GM12891 (cell line): ENCODE measurements around the gene DHRS3.

ENCODE experiments used
- DNase-seq: peaks from one replicate; pipeline ENCODE4 v3.0.0; 2011; ENCODE audit warnings: low spot score; ENCODE audit not compliant: insufficient read length
- FAIRE-seq: peaks from 2 replicates; lab custom pipeline; 2011; peaks lifted over from hg19 to GRCh38; lab: Jason Lieb, UNC
- PAX5 ChIP-seq: IDR thresholded peaks from 2 replicates; pipeline ENCODE4 v1.6.1; 2011; ENCODE audit warnings: low read length, moderate library complexity, mild to moderate bottlenecking; ENCODE audit not compliant: insufficient read depth, severe bottlenecking
- POLR2A ChIP-seq: IDR thresholded peaks from 2 replicates; pipeline ENCODE4 v1.6.1; 2011; ENCODE audit warnings: low read depth, low read length, control low read depth
- POLR2AphosphoS5 ChIP-seq: IDR thresholded peaks from 2 replicates; pipeline ENCODE4 v1.6.1; 2011; ENCODE audit warnings: low read depth, low read length, control low read depth
- POU2F2 ChIP-seq: IDR thresholded peaks from 2 replicates; pipeline ENCODE4 v1.6.1; 2011; ENCODE audit warnings: low read depth, mild to moderate bottlenecking, control low read depth, low read length, moderate library complexity
- SPI1 ChIP-seq: IDR thresholded peaks from 2 replicates; pipeline ENCODE4 v1.6.1; 2011; ENCODE audit warnings: low read depth, low read length, control low read depth
- TAF1 ChIP-seq: IDR thresholded peaks from 2 replicates; pipeline ENCODE4 v1.6.1; 2011; ENCODE audit warnings: low read depth, low read length, control low read depth

The DHRS3 gene

GRCh38 chr1:12578860-12579422 lies 39.1 kb downstream of the DHRS3 start:
- no peak for FAIRE-seq
- TF ChIP-seq POLR2AphosphoS5 = no peak
- TF ChIP-seq PAX5 = no peak
- TF ChIP-seq SPI1 = no peak
- no peak for TF ChIP-seq POLR2A
- TF ChIP-seq TAF1 = no peak
- no peak for TF ChIP-seq POU2F2
- no peak for DNase-seq

- no peak for TF ChIP-seq TAF1
- no peak for TF ChIP-seq POLR2A
- TF ChIP-seq POU2F2 = no peak
- no peak for TF ChIP-seq POLR2AphosphoS5
- no peak for TF ChIP-seq PAX5
- no peak for TF ChIP-seq SPI1
- FAIRE-seq = no peak
- no peak for DNase-seq
Measured at GRCh38 chr1:12577020-12577419, 41.0 kb downstream of the DHRS3 start.

- FAIRE-seq (no peak), DNase-seq (no peak)
- TF ChIP-seq SPI1 (no peak), TAF1 (no peak), POU2F2 (no peak), POLR2A (no peak), PAX5 (no peak), POLR2AphosphoS5 (no peak)
Measured at GRCh38 chr1:12574757-12575139, 43.3 kb downstream of the DHRS3 start.

- no peak for DNase-seq
- no peak for FAIRE-seq
- TF ChIP-seq POU2F2 = no peak
- no peak for TF ChIP-seq SPI1
- TF ChIP-seq PAX5 = no peak
- no peak for TF ChIP-seq TAF1
- no peak for TF ChIP-seq POLR2AphosphoS5
- no peak for TF ChIP-seq POLR2A
Measured at GRCh38 chr1:12573015-12573825, 44.8 kb downstream of the DHRS3 start.

GRCh38 chr1:12572522-12572921 lies 45.5 kb downstream of the DHRS3 start:
- FAIRE-seq = no peak
- no peak for TF ChIP-seq POLR2AphosphoS5
- TF ChIP-seq POU2F2 = no peak
- no peak for TF ChIP-seq SPI1
- TF ChIP-seq POLR2A = no peak
- TF ChIP-seq PAX5 = no peak
- TF ChIP-seq TAF1 = no peak
- DNase-seq = no peak

GRCh38 chr1:12570291-12570690 lies 47.7 kb downstream of the DHRS3 start:
- TF ChIP-seq POLR2AphosphoS5 (no peak), POLR2A (no peak), PAX5 (no peak), POU2F2 (no peak), SPI1 (no peak), TAF1 (no peak)
- DNase-seq (no peak), FAIRE-seq (no peak)

- DNase-seq = no peak
- FAIRE-seq = no peak
- TF ChIP-seq POLR2AphosphoS5 = no peak
- TF ChIP-seq PAX5 = no peak
- no peak for TF ChIP-seq TAF1
- TF ChIP-seq SPI1 = no peak
- TF ChIP-seq POLR2A = no peak
- TF ChIP-seq POU2F2 = no peak
Measured at GRCh38 chr1:12568009-12568767, 49.8 kb downstream of the DHRS3 start.

- no peak for TF ChIP-seq TAF1
- FAIRE-seq = no peak
Measured at GRCh38 chr1:12567288-12567819, 50.7 kb downstream of the DHRS3 start.

GRCh38 chr1:12566484-12567287 lies 51.3 kb downstream of the DHRS3 start:
- FAIRE-seq = no peak
- no peak for TF ChIP-seq SPI1
- no peak for TF ChIP-seq POLR2A
- no peak for TF ChIP-seq TAF1
- TF ChIP-seq PAX5 = no peak
- TF ChIP-seq POU2F2 = no peak
- TF ChIP-seq POLR2AphosphoS5 = no peak

More at GRCh38 chr1:12567288-12567819, 50.7 kb downstream of the DHRS3 start:
- no peak for DNase-seq

More at GRCh38 chr1:12566484-12567287, 51.3 kb downstream of the DHRS3 start:
- no peak for DNase-seq
